ENCODE measurements around the gene EVX1.
A peak's percentile ranks its signal among the peaks of the same experiment; 100 is the strongest.

The EVX1 gene

DNA sequence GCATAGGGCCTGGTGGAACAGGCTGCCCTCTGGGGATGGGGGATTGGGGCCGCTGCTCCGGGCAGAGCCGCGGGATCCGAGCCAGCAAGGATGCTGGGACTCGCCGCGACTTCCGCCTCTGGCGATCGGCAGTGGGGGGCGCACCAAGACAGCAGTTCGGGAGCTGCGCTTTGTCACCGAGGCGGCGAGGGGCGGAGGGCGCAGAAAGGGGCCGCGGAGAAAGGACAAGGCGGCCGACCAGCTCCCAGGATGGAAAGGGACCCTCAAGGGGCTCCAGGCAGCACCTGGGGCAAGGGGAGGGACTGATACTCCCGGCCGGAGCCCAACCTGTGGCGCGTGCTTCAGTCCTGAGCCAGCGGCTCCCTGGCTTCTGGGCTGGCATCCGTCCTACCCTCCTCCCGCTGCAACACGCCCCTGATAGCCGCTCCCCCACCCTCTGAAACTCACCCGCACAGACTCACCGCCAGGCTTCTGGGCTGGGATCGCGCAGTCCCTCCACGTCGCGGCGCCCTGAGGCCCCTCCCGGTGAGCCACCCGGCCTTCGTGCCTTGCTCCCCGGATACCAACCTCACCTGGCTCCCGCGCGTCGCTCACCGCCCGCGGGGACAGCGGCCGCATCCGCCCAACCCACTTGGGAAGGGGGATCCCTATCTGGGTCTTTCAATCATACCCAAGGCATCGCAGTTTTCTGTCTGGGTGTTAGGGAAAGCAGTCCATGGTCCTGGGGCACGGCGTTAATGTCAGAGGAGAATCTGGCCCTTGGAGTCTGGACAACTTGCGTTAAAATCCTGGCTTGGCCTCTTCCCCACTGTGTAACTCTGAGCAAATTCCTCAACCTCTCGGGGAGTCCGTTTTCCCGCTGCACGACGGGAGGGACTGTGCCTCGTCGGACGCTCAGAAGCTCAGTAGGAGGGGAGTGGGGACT lies 7.0 kb upstream of the EVX1 start:
- ATAC-seq = peak in 1 of 2 donors; percentile 19

DNA sequence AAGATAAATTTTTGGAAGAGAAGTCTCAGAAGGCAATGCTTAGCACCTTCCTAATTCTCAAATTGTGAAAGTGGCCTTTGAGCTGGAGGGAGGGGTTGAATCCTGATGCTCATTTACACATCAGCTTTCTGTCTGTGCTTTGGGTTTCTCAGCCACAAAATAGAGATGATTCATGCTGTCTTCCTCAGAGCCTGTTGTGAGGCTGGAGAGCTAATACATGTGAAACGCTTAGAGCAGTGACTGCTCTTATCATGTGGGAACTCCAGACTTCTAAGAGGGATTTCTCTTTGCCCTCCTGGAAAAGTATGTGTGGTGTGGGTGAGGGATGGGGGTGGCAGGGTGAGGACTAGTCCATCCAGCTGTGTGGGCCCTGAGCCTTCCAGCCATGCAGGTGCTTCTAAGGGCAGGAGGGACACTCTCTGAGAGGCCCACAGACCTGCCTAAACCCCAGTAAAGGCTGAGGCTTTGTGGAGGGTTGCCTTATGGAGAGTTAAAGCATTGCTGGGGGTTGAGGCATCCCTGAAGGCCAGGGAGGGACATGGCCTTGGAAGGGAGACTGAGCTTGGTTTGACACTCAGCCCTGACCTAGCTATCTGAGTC lies 4.8 kb upstream of the EVX1 start:
- peak in 1 of 2 donors; percentile 43 for ATAC-seq

- ATAC-seq = no peak
Observed at GRCh38 chr7:27238979-27239386, 3.6 kb upstream of the EVX1 start.

GRCh38 chr7:27239387-27240014 lies 3.1 kb upstream of the EVX1 start:
- no peak for ATAC-seq

GRCh38 chr7:27240015-27240731 lies 2.4 kb upstream of the EVX1 start:
- no peak for ATAC-seq

- ATAC-seq = no peak
Observed at GRCh38 chr7:27241189-27242056, 1.2 kb upstream of the EVX1 start.

- no peak for ATAC-seq
Observed at GRCh38 chr7:27242154-27242553, 448 bp upstream of the EVX1 start.

GRCh38 chr7:27243340-27244163 lies 950 bp downstream of the EVX1 start:
- ATAC-seq = no peak

GRCh38 chr7:27244488-27245123 lies 2.0 kb downstream of the EVX1 start:
- no peak for ATAC-seq

DNA sequence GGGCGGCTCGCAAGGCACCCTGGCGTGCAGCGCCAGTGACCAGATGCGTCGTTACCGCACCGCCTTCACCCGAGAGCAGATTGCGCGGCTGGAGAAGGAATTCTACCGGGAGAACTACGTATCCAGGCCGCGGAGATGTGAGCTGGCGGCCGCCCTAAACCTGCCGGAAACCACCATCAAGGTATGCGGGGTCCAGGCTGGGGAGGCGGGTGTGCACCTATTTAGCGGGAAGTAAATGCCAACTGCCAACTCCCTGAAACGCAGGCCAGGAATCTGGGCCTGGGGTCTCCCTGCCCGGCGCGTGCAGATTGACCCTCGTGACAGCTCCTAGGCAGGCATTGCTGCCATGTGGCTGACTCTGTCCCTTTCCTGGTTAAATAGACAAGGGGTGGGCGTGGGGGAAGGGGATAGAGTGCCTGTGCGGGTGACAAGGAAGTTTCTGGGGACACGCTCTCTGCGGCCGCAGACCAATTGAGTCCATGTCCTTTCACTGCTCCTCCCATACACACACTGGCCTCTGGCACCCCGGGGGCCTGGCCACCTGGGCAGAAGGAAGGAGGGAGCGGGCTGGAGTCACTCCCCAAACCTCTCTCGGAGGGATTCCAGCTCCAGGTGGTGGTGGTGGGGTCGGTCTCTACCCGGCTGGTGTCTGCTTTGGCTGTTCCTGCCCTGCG lies 2.7 kb downstream of the EVX1 start:
- ATAC-seq = no peak

DNA sequence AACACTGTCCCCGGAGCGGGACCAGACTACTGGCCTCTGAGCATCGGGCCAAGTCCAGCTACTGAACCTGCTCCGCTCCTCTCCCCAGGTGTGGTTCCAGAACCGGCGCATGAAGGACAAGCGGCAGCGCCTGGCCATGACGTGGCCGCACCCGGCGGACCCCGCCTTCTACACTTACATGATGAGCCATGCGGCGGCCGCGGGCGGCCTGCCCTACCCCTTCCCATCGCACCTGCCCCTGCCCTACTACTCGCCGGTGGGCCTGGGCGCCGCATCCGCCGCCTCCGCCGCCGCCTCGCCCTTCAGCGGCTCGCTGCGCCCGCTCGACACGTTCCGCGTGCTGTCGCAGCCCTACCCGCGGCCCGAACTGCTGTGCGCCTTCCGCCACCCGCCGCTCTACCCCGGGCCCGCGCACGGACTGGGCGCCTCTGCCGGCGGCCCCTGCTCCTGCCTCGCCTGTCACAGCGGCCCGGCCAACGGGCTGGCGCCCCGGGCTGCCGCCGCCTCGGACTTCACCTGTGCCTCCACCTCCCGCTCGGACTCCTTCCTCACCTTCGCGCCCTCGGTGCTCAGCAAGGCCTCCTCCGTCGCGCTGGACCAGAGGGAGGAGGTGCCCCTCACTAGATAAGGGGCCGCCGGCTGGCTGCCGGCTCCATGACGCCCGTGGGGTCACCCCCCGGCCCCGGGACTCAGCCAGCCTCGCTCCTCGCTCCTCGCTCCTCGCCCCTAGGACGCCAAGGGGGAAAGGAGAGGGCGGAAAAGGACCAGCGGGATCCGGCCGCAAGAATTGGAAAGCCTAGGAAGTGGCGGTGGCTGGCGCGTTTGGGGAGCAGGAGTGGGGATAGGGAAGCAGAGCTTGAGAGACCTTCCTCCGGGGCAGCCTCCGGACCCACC lies 3.4 kb downstream of the EVX1 start:
- no peak for ATAC-seq

GRCh38 chr7:27247000-27247399 lies 4.4 kb downstream of the EVX1 start:
- no peak for ATAC-seq

GRCh38 chr7:27247452-27248426 lies 5.1 kb downstream of the EVX1 start:
- ATAC-seq = no peak

DNA sequence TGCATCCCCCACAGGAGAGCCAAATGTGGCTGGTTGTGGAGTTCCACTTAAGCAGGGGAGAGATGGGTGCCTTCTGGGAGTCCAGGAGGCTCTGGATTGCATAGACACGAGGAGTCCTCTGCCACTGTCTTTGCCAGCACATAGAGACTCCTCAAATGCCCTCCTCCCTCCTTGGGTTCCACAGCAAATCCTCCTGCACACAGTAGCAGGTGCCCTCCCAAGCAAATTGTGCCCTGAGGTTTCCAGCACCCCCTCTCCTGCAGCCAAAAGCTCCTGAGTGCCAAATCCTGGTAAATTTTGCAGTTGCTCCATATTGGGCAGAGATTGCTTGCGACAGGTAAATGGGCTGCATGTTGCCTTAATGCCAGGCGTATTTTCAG lies 5.8 kb downstream of the EVX1 start:
- ATAC-seq = no peak

GRCh38 chr7:27248911-27249723 lies 6.5 kb downstream of the EVX1 start:
- no peak for ATAC-seq

GRCh38 chr7:27249724-27250556 lies 7.3 kb downstream of the EVX1 start:
- ATAC-seq = no peak

All from activated CD4-positive, CD25-positive, alpha-beta regulatory T cell treated with anti-CD3 and anti-CD28 coated beads, Interleukin-2, amount 50 U/mL, for 24 hours (primary cell).